Activated B cell treated with CpG ODN at 0.5 μM for 24 hours (primary cell): ENCODE data around the gene TSHZ2. TPM values are rescaled to one million over a fixed set of nuclear protein-coding genes. Genes with fewer than 3 reads are reported as not detected.

ENCODE experiments used
- ATAC-seq: fragments of 200-7000 bp; cut with Tn5 transposase; one replicate; pipeline ENCODE4 v1.10.0; 2021; ENCODE audit warnings: low read depth, mild to moderate bottlenecking, moderate library complexity
- CTCF ChIA-PET: fragments of 350-600 bp; sonication (Branson Sonifier 250); formaldehyde crosslinking; loops from one replicate; lab custom pipeline; 2021; ENCODE audit warnings: antibody characterized with exemption; lab: Charles Lee
- POLR2A ChIA-PET: fragments of 350-600 bp; sonication (Branson Sonifier 250); formaldehyde crosslinking; loops from one replicate; lab custom pipeline; 2021; ENCODE audit warnings: antibody characterized with exemption; lab: Charles Lee
- DNase-seq: peaks from one replicate; pipeline ENCODE4 v3.0.0; 2022
- H3K27ac Mint-ChIP-seq: one replicate; pipeline ENCODE4 v1.8.0; 2020; ENCODE audit warnings: mixed read lengths
- H3K27me3 Mint-ChIP-seq: one replicate; pipeline ENCODE4 v1.8.0; 2021; ENCODE audit warnings: mixed read lengths
- H3K36me3 Mint-ChIP-seq: one replicate; pipeline ENCODE4 v1.8.0; 2021; ENCODE audit warnings: low read depth, mixed read lengths
- H3K4me1 Mint-ChIP-seq: one replicate; pipeline ENCODE4 v1.8.0; 2021; ENCODE audit warnings: mixed read lengths
- H3K4me3 Mint-ChIP-seq: one replicate; pipeline ENCODE4 v1.8.0; 2020; ENCODE audit warnings: mild to moderate bottlenecking, mixed read lengths
- H3K9me3 Mint-ChIP-seq: one replicate; pipeline ENCODE4 v1.8.0; 2020; ENCODE audit warnings: mixed read lengths
- CTCF ChIP-seq: fragments of 200-600 bp; IDR thresholded peaks from one replicate; pipeline ENCODE4 v1.8.0; 2022; ENCODE audit warnings: antibody characterized with exemption, mild to moderate bottlenecking
- intact Hi-C: fragments of 100-400 bp; cut with micrococcal nuclease; formaldehyde crosslinking; loops from one replicate; pipeline ENCODE4 v1.15.1; 2024
- total RNA-seq: library from RNA; stranded (reverse); gene quantifications from 2 replicates; pipeline ENCODE4 v1.2.3, GENCODE V29; 2022

Gene TSHZ2
- total RNA-seq, 1 donor from 2014 or later = 1.7 TPM

- no peaks in the 10 kb centered on the region for H3K9me3 Mint-ChIP-seq
- intact Hi-C loops = no loop called here
- H3K36me3 Mint-ChIP-seq = no peaks in the 10 kb centered on the region
- ATAC-seq (no peak), DNase-seq (no peak)
- CTCF ChIA-PET = no interaction called here
- no peak overlapping the region for H3K27ac Mint-ChIP-seq
- no peak overlapping the region for H3K4me3 Mint-ChIP-seq
- no peaks in the 10 kb centered on the region for H3K4me1 Mint-ChIP-seq
- H3K27me3 Mint-ChIP-seq = peaks cover 8% of the 10 kb centered on the region
- no peak for TF ChIP-seq CTCF
- POLR2A ChIA-PET = no interaction called here
Observed at GRCh38 chr20:53030061-53030460, 57.9 kb downstream of the TSHZ2 start.

GRCh38 chr20:53032046-53032445 lies 59.9 kb downstream of the TSHZ2 start:
- Mint-ChIP-seq H3K36me3 (no peaks in the 10 kb centered on the region), H3K27ac (no peak overlapping the region), H3K4me3 (no peak overlapping the region), H3K9me3 (no peaks in the 10 kb centered on the region), H3K4me1 (no peaks in the 10 kb centered on the region), H3K27me3 (peaks cover 8% of the 10 kb centered on the region)
- no peak for TF ChIP-seq CTCF
- DNase-seq (no peak), ATAC-seq (no peak)
- intact Hi-C loops = no loop called here
- POLR2A ChIA-PET = no interaction called here
- CTCF ChIA-PET = no interaction called here

GRCh38 chr20:53032478-53032932 lies 60.3 kb downstream of the TSHZ2 start:
- H3K9me3 Mint-ChIP-seq = no peaks in the 10 kb centered on the region
- intact Hi-C loops = no loop called here
- no peak overlapping the region for H3K4me3 Mint-ChIP-seq
- H3K36me3 Mint-ChIP-seq = no peaks in the 10 kb centered on the region
- peaks cover 5% of the 10 kb centered on the region for H3K27me3 Mint-ChIP-seq
- no peak overlapping the region for H3K27ac Mint-ChIP-seq
- ChIA-PET POLR2A (no interaction called here), CTCF (no interaction called here)
- no peak for ATAC-seq
- H3K4me1 Mint-ChIP-seq = no peaks in the 10 kb centered on the region
- no peak for DNase-seq
- no peak for TF ChIP-seq CTCF

GRCh38 chr20:53033176-53033575 lies 61.0 kb downstream of the TSHZ2 start:
- TF ChIP-seq CTCF = no peak
- intact Hi-C loops = no loop called here
- Mint-ChIP-seq H3K9me3 (no peaks in the 10 kb centered on the region), H3K27me3 (peaks cover 4% of the 10 kb centered on the region), H3K36me3 (no peaks in the 10 kb centered on the region), H3K4me1 (no peaks in the 10 kb centered on the region), H3K4me3 (no peak overlapping the region), H3K27ac (no peak overlapping the region)
- ChIA-PET POLR2A (no interaction called here), CTCF (no interaction called here)
- ATAC-seq = no peak
- no peak for DNase-seq

- Mint-ChIP-seq H3K27me3 (peaks cover 2% of the 10 kb centered on the region), H3K9me3 (no peaks in the 10 kb centered on the region), H3K27ac (no peak overlapping the region), H3K4me1 (no peaks in the 10 kb centered on the region), H3K36me3 (no peaks in the 10 kb centered on the region), H3K4me3 (no peak overlapping the region)
- no peak for TF ChIP-seq CTCF
- intact Hi-C loops = no loop called here
- ChIA-PET CTCF (no interaction called here), POLR2A (no interaction called here)
- ATAC-seq = no peak
- no peak for DNase-seq
Observed at GRCh38 chr20:53034899-53035298, 62.7 kb downstream of the TSHZ2 start.
